Fibroblast of skin of back (primary cell): ENCODE data around the gene PACS1.
A peak's percentile ranks its signal among the peaks of the same experiment; 100 is the strongest.
"Not testable (repeated sequence)": the region's sequence is repeated elsewhere in the genome, so short reads cannot be mapped to it uniquely, and the experiment has no call there.

Source experiments
- DNase-seq: peaks from one replicate; pipeline ENCODE4 v3.0.0-alpha.2; 2013

Gene PACS1

DNA sequence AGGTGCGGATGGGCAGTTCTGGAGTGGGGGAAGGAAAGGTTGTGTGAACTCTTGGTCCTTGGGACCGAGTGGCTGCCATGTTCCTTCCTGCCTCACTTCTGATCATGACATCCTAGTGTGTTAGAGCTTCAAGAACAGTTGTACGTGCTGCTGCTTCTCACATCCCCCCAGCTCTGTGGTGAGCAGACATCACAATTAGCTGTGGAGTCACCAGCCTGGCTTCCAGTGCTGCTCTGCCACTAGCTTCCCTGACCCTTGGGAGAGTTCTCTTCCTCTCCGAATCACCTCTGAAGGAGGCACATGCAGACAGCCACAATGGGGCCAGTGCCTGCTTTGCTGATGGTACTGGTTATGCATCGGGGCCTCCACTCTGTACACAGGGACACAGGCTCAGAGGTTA lies 192.1 kb downstream of the PACS1 start:
- no peak for DNase-seq

- no peak for DNase-seq
These were observed 192.6 kb downstream of the PACS1 start for GRCh38 chr11:66262696-66263095.

GRCh38 chr11:66263231-66263630 lies 193.2 kb downstream of the PACS1 start:
- no peak for DNase-seq

- no peak for DNase-seq
These were observed 193.7 kb downstream of the PACS1 start for GRCh38 chr11:66263785-66264184.

- DNase-seq, result no peak
These were observed 194.3 kb downstream of the PACS1 start for GRCh38 chr11:66264383-66264782.

DNA sequence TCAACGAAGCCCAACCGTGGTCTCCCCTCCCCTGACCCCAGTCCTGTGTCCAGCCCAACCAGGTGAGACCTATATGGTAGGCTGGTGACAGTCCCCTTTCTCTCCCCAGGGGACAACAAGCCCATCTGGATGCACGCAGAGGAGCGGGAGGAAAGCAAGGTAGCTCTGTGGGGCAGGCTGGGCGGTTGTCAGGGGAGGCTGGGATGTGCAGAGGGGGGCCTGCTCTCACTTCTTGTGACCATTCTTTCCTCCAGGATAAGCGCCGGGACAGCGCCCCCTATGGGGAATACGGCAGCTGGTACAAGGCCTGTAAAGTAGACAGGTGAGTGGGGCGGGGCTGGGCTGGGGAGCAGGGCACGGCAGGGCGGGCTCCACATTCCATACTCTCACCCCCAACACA lies 194.8 kb downstream of the PACS1 start:
- DNase-seq, result no peak

GRCh38 chr11:66265531-66266377 lies 195.7 kb downstream of the PACS1 start:
- DNase-seq, result no peak

- no peak for DNase-seq
These were observed 196.4 kb downstream of the PACS1 start for GRCh38 chr11:66266378-66267038.

DNA sequence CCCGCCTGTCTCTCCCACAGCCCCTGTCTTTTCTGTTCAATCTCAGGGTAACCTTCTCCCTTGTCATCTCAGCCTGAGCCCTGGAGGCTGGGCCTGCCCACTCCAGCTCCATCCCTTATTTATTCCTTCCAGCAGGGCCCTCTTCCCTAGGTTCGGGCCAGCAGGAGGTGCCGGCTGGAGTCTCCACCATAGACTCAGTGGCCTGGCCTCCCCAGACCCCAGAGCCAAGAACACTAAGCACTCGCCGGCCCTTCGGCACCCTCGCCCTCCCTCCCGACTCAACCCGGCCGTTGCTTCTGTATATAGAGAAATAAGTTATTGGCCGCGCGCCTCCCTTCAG lies 196.9 kb downstream of the PACS1 start:
- no peak for DNase-seq

- DNase-seq, result peak; percentile 86
These were observed 197.5 kb downstream of the PACS1 start for GRCh38 chr11:66267379-66268243.

- peak; percentile 99 for DNase-seq
These were observed 198.3 kb downstream of the PACS1 start, which contains the start of gene RAB1B for GRCh38 chr11:66268244-66268951. Gene RAB1B, plus strand, starts transcription at chr11:66268639. Its CDS starts 41 bp downstream, at chr11:66268680.

- DNase-seq, result peak; percentile 72
These were observed 199.2 kb downstream of the PACS1 start for GRCh38 chr11:66268952-66269905.

DNA sequence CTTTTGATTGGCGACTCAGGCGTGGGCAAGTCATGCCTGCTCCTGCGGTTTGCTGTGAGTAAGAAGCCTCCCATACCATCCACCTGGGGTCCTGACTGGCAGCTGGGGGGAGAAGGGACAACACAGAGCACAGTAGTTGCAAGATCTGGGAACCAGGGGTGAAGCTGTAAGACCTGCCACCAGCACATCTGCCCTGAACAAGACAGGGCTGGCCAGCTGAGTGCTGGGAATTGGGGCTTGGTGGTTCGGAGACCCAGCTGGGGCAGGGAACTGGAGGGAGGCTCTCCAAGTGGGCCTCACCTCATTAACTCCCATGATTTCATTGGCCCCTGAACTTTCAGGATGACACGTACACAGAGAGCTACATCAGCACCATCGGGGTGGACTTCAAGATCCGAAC lies 201.7 kb downstream of the PACS1 start:
- no peak for DNase-seq

- DNase-seq, result no peak
These were observed 202.5 kb downstream of the PACS1 start for GRCh38 chr11:66272596-66272995.

GRCh38 chr11:66274219-66274618 lies 204.1 kb downstream of the PACS1 start:
- DNase-seq, result no peak

- no peak for DNase-seq
These were observed 205.3 kb downstream of the PACS1 start for GRCh38 chr11:66275396-66275795.

GRCh38 chr11:66275984-66276612 lies 206.0 kb downstream of the PACS1 start:
- no peak for DNase-seq

DNA sequence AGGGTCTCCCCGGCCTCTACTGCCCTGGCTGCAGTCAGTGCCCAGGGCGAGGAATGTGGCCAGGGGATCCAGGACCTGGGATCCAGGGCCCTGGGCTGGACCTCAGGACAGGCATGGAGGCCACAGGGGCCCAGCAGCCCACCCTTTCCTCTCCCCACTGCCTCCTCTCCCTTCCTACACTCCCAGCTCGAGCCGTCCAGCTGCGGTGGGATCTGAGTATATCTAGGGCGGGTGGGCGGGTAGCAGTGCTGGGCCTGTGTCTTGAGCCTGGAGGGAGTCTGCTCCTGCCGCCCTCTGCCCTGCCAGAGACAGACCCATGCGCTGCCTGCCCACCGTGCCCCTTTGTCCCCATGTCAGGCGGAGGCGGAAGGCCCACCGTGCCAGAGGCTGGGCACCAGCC lies 206.5 kb downstream of the PACS1 start:
- DNase-seq, result not testable (repeated sequence)

GRCh38 chr11:66277064-66277463 lies 207.0 kb downstream of the PACS1 start:
- not testable (repeated sequence) for DNase-seq

- DNase-seq, result peak; percentile 29
These were observed 207.6 kb downstream of the PACS1 start, which contains the start of gene CNIH2 for GRCh38 chr11:66277471-66278362. Gene CNIH2, plus strand, starts transcription at chr11:66278175. Its CDS starts 282 bp downstream, at chr11:66278457.
